Lung (tissue), 12 donors: ENCODE results near the gene TRAIP. TPM values are rescaled to one million over a fixed set of nuclear protein-coding genes. Genes with fewer than 3 reads are reported as not detected.
A peak's percentile ranks its signal among the peaks of the same experiment; 100 is the strongest.

ENCODE experiments used
- ATAC-seq: fragments of 200-7000 bp; cut with Tn5 transposase; one replicate; pipeline ENCODE4 v1.9.1; 2020; ENCODE audit warnings: moderate number of reproducible peaks; ENCODE audit not compliant: insufficient read depth, low FRiP score
- DNase-seq, 3 donors: peaks; one replicate each; pipeline ENCODE4 v3.0.0-alpha.2; 2013 to 2017
- H3K27ac ChIP-seq, 2 donors: one replicate each; pipeline ENCODE4 v1.5.1; 2013; ENCODE audit warnings: mild to moderate bottlenecking in 2 of 2, moderate library complexity in 2 of 2, control low read depth in 1 of 2, inconsistent platforms in 1 of 2, low read depth in 1 of 2, low read length in 1 of 2
- H3K27me3 ChIP-seq, 3 donors: one replicate each; pipeline ENCODE4 v1.5.1; 2013; ENCODE audit warnings: low read length in 2 of 3; ENCODE audit not compliant: control insufficient read depth in 3 of 3, insufficient read depth in 3 of 3
- H3K36me3 ChIP-seq, 4 donors: one replicate each; pipeline ENCODE4 v1.5.1; 2013; ENCODE audit warnings: low read length in 4 of 4, mild to moderate bottlenecking in 1 of 4, moderate library complexity in 1 of 4; ENCODE audit not compliant: control insufficient read depth in 4 of 4, insufficient read depth in 4 of 4
- H3K4me1 ChIP-seq, 5 donors: one replicate each; pipeline ENCODE4 v1.5.1; 2013; ENCODE audit warnings: low read length in 5 of 5, mild to moderate bottlenecking in 2 of 5, moderate library complexity in 1 of 5; ENCODE audit not compliant: control insufficient read depth in 5 of 5, insufficient read depth in 5 of 5
- H3K4me3 ChIP-seq: one replicate; pipeline ENCODE4 v1.5.1; 2013; ENCODE audit warnings: mild to moderate bottlenecking, control low read depth, moderate library complexity
- H3K9ac ChIP-seq, 2 donors: one replicate each; pipeline ENCODE4 v1.5.1; 2013; ENCODE audit warnings: low read length in 2 of 2, control low read depth in 1 of 2; ENCODE audit not compliant: insufficient read depth in 1 of 2
- H3K9me3 ChIP-seq, 4 donors: one replicate each; pipeline ENCODE4 v1.5.1; 2013; ENCODE audit warnings: low read length in 3 of 4, mild to moderate bottlenecking in 1 of 4, moderate library complexity in 1 of 4; ENCODE audit not compliant: control insufficient read depth in 4 of 4, insufficient read depth in 3 of 4
- WGBS, 2 donors: extraction: QIAGEN DNeasy Blood & Tissue Kit; methylation state at CpG; one replicate each; pipeline ENCODE4 v1.1.7; 2013; 5-methylcytosine and 5-hydroxymethylcytosine counted together
- polyA plus RNA-seq, 2 donors: library from polyadenylated mRNA; stranded (reverse); fragments of 200-250 nt; gene quantifications; one replicate each; pipeline ENCODE4 v1.2.1, GENCODE V29; 2013
- total RNA-seq, 2 donors: library from RNA; depleted of rRNA in 1 of 2; stranded (reverse); fragments of >200 nt in 1 of 2; gene quantifications; one replicate each; pipeline ENCODE4 v1.2.1, GENCODE V29; 2014 to 2021
- TF ChIP-seq, protein P1 (sequence below): IDR thresholded peaks from 2 replicates; pipeline ENCODE4 v1.5.1; 2012; ENCODE audit warnings: mild to moderate bottlenecking; ENCODE audit errors: control extremely low read depth, extremely low read depth
- donor health status: control.
- donor health status: control.
- donor health status: Bipolar disorder and iron deficiency.
- donor health status: healthy.
- donor health status: DM: yes; HTN: yes; CAD: no.

Gene TRAIP
- total and polyA plus RNA-seq, 4 donors: 1.8 to 3.2 (median 2.4) TPM

GRCh38 chr3:49804141-49805041 is 52.0 kb downstream of the TRAIP start:
- TF ChIP-seq, protein P1, sequence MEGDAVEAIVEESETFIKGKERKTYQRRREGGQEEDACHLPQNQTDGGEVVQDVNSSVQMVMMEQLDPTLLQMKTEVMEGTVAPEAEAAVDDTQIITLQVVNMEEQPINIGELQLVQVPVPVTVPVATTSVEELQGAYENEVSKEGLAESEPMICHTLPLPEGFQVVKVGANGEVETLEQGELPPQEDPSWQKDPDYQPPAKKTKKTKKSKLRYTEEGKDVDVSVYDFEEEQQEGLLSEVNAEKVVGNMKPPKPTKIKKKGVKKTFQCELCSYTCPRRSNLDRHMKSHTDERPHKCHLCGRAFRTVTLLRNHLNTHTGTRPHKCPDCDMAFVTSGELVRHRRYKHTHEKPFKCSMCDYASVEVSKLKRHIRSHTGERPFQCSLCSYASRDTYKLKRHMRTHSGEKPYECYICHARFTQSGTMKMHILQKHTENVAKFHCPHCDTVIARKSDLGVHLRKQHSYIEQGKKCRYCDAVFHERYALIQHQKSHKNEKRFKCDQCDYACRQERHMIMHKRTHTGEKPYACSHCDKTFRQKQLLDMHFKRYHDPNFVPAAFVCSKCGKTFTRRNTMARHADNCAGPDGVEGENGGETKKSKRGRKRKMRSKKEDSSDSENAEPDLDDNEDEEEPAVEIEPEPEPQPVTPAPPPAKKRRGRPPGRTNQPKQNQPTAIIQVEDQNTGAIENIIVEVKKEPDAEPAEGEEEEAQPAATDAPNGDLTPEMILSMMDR: no peak
- H3K27ac ChIP-seq: peak overlapping the region; percentile 69 to 92
- no peaks in the 10 kb centered on the region for H3K9me3 ChIP-seq
- 23 to 40% methylated on average over 25 to 26 of the region's 26 CpGs for WGBS, 2 donors
- peaks cover 0 to 18% (median 4%) of the 10 kb centered on the region in 4 donors for H3K36me3 ChIP-seq
- H3K4me3 ChIP-seq: peak overlapping the region; percentile 67
- H3K9ac ChIP-seq: no peak overlapping the region
- peaks cover 22 to 56% (median 37%) of the 10 kb centered on the region in 5 donors for H3K4me1 ChIP-seq
- DNase-seq (peak; percentile 34 to 53 (median 43)), ATAC-seq (no peak)
- H3K27me3 ChIP-seq: no peaks in the 10 kb centered on the region

DNA sequence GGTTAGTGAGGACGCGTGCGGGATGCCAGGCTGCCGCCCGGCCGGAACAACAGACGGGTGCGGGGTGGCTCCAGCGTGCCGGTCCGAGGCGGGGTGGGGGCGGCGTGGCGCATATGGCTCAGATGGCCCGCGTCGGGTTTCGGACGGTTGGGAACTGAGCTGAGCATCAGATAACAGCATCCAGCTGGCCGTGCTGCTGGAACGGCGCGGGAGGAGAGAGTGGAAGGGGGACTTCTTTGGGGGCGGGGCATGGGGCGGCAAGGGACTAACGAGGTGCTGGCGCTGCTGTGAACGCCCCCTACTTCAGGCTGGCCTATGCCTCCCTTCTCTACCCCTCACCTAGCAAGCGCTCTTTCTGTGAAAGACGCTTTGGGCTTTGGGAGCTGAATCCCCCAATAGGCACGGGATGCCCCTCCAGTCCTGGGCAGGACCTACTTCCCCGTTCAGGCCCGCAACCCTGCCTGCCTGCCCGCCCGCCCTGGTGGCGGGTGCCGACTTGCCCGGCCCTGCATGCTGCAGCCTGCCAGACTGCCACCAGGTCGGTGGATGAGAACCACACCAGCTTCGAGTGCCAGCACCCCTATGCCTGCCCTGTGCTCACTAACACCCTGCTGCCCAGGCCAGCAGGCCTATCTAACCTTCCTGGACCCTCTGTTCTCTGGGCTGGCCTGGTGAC is 52.8 kb downstream of the TRAIP start:
- Histone ChIP-seq H3K4me3 (peak overlapping the region; percentile 67), H3K36me3 (peaks cover 0 to 14% (median 0%) of the 10 kb centered on the region in 4 donors), H3K27ac (peak overlapping the region; percentile 85 to 92), H3K9ac (no peak overlapping the region), H3K4me1 (peaks cover 22 to 48% (median 34%) of the 10 kb centered on the region in 5 donors), H3K27me3 (no peaks in the 10 kb centered on the region), H3K9me3 (no peaks in the 10 kb centered on the region)
- DNase-seq (peak; percentile 90 to 95 (median 93)), ATAC-seq (no peak)
- WGBS, 2 donors: 1 to 4% methylated on average over 40 to 41 of the region's 41 CpGs
- TF ChIP-seq, protein P1: no peak

DNA sequence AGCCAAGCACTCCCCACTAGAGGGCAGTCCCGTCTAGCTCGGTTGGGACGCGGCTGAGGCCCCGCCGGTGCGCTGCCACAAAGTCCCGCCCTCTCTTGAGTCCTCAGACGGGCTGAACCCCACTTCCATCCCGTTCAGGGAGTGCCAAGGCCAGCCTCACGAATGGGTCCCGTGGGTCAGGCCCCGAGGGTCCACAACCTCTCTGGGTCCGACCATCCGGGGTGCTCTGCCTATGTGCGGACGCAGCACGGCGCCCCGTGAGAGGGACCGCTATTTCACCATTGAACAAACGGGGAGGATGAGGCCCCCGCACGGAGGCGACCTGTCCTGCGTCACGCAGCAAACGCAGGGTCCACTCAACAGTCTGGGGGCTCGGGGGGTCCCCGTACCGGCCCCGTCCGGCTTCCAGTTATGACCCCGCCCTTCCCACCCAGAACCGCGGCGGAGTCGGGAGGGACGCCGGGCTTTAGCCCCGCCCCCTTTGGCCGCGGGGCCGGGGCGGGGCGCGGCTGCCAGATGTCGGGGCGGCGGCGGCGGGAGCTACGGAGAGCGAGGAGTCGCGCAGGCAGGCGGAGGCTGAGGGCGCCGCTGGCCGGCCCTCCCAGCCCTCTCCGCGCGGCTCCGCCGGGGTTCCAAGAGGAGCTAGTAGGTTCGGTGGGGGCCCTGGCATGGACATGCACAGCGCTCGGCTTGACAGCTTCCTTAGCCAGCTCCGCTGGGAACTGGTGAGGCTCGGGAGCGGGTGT is 53.5 kb downstream of the TRAIP start, which contains the start of gene INKA1:
Gene INKA1, plus strand, starts transcription at position 543 of the 746 bp plus-strand sequence. Its CDS starts 132 bp downstream, at position 675.
- Histone ChIP-seq H3K36me3 (peaks cover 0 to 14% (median 0%) of the 10 kb centered on the region in 4 donors), H3K4me3 (peak within 1 kb of the TSS; percentile 67), H3K4me1 (peaks cover 19 to 41% (median 29%) of the 10 kb centered on the region in 5 donors), H3K27ac (peak within 1 kb of the TSS; percentile 85 to 94), H3K9ac (peak within 1 kb of the TSS in 1 of 2 donors; percentile 56), H3K27me3 (no peaks in the 10 kb centered on the region), H3K9me3 (no peaks in the 10 kb centered on the region)
- peak; percentile 90 for ATAC-seq
- peak; percentile 90 to 93 (median 92) for DNase-seq
- TF ChIP-seq, protein P1: peak; percentile 90
- WGBS, 2 donors: 0 to 1% methylated on average over 67 to 71 of the region's 71 CpGs
